B cell (primary cell): ENCODE results near the gene RAB30. TPM values are rescaled to one million over a fixed set of nuclear protein-coding genes. Genes with fewer than 3 reads are reported as not detected.

Experiments
- ATAC-seq: fragments of 200-7000 bp; cut with Tn5 transposase; one replicate; pipeline ENCODE4 v1.10.0; 2021; ENCODE audit warnings: low read depth, mild to moderate bottlenecking, moderate number of reproducible peaks, moderate library complexity
- CTCF ChIA-PET: fragments of 350-600 bp; sonication (Branson Sonifier 250); formaldehyde crosslinking; loops from one replicate; lab custom pipeline; 2021; ENCODE audit warnings: antibody characterized with exemption, inconsistent platforms; lab: Charles Lee
- POLR2A ChIA-PET: fragments of 350-600 bp; sonication (Branson Sonifier 250); formaldehyde crosslinking; loops from one replicate; lab custom pipeline; 2021; ENCODE audit warnings: antibody characterized with exemption; lab: Charles Lee
- DNase-seq: peaks from one replicate; pipeline ENCODE4 v3.0.0; 2013
- H2AFZ ChIP-seq: 2 replicates; pipeline ENCODE4 v1.6.1; 2012; ENCODE audit warnings: mild to moderate bottlenecking, low read depth, low read length; ENCODE audit not compliant: insufficient read depth, poor library complexity, severe bottlenecking
- H3K27ac ChIP-seq, 2 donors: 1 replicate in 1 of 2; 2 replicates in 1 of 2; pipeline ENCODE4 v1.5.1; 2012 to 2013; ENCODE audit warnings: low read length in 2 of 2, mild to moderate bottlenecking in 2 of 2, moderate library complexity in 1 of 2
- H3K27me3 ChIP-seq, 4 experiments: fragments of 200-600 bp in 1 of 4; sonication (generic) in 1 of 4; replicated peaks in 1 of 4; 1 replicate in 2 of 4; 2 replicates in 2 of 4; pipeline versions ENCODE4 v1.6.1 to v1.7.0; 2013 to 2016; ENCODE audit warnings: low read length in 3 of 4, mild to moderate bottlenecking in 2 of 4, mixed read lengths in 1 of 4, moderate library complexity in 1 of 4; ENCODE audit not compliant: insufficient read depth in 4 of 4, control insufficient read depth in 3 of 4; ENCODE audit errors: control extremely low read depth in 1 of 4
- H3K36me3 ChIP-seq, 2 experiments: replicated peaks in 1 of 2; 1 replicate in 1 of 2; 2 replicates in 1 of 2; pipeline versions ENCODE4 v1.6.1 to v1.7.1; 2013; ENCODE audit warnings: low read length in 1 of 2; ENCODE audit not compliant: insufficient read depth in 2 of 2, control insufficient read depth in 1 of 2; ENCODE audit errors: control extremely low read depth in 1 of 2, extremely low read depth in 1 of 2
- H3K4me1 ChIP-seq, 2 donors: fragments of 200-600 bp in 1 of 2; sonication (generic) in 1 of 2; 1 replicate in 1 of 2; 2 replicates in 1 of 2; pipeline versions ENCODE4 v1.5.1 to v1.6.1; 2013 to 2017; ENCODE audit warnings: low read length in 2 of 2; ENCODE audit not compliant: control insufficient read depth in 2 of 2, insufficient read depth in 2 of 2
- H3K4me2 ChIP-seq: replicated peaks from 2 replicates; pipeline ENCODE3; 2012; ENCODE audit warnings: mild to moderate bottlenecking, low read depth, low read length; ENCODE audit not compliant: poor library complexity, severe bottlenecking
- H3K4me3 ChIP-seq, 5 experiments: fragments of 200-600 bp in 1 of 5; sonication (generic) in 1 of 5; 1 replicate in 3 of 5; 2 replicates in 2 of 5; pipeline versions ENCODE4 v1.5.1 to v1.7.0; 2011 to 2016; ENCODE audit warnings: low read length in 4 of 5, mild to moderate bottlenecking in 4 of 5, low read depth in 2 of 5, control low read depth in 1 of 5, moderate library complexity in 1 of 5; ENCODE audit not compliant: insufficient read depth in 1 of 5; ENCODE audit errors: control extremely low read depth in 1 of 5, extremely low read depth in 1 of 5
- H3K79me2 ChIP-seq: fragments of 200-600 bp; sonication (generic); one replicate; pipeline ENCODE4 v1.6.0; 2016; ENCODE audit warnings: low read length; ENCODE audit not compliant: control insufficient read depth, insufficient read depth
- H3K9ac ChIP-seq: fragments of 200-600 bp; sonication (generic); 2 replicates; pipeline ENCODE4 v1.6.1; 2017; ENCODE audit warnings: mild to moderate bottlenecking, low read length, moderate library complexity
- H3K9me3 ChIP-seq, 3 donors: one replicate each; pipeline versions ENCODE4 v1.6.1 to v1.7.1; 2013; ENCODE audit warnings: low read length in 2 of 3; ENCODE audit not compliant: control insufficient read depth in 2 of 3, insufficient read depth in 1 of 3; ENCODE audit errors: control extremely low read depth in 1 of 3
- H4K20me1 ChIP-seq: 2 replicates; pipeline ENCODE4 v1.6.0; 2012; ENCODE audit warnings: mild to moderate bottlenecking, low read length; ENCODE audit not compliant: insufficient read depth, control insufficient read depth, poor library complexity, severe bottlenecking
- H3K27ac Mint-ChIP-seq: one replicate; pipeline ENCODE4 v1.8.0; 2021; ENCODE audit warnings: mixed read lengths
- H3K27me3 Mint-ChIP-seq: one replicate; pipeline ENCODE4 v1.8.0; 2021; ENCODE audit warnings: mixed read lengths
- H3K4me1 Mint-ChIP-seq: one replicate; pipeline ENCODE4 v1.8.0; 2021; ENCODE audit warnings: mixed read lengths
- H3K4me3 Mint-ChIP-seq: one replicate; pipeline ENCODE4 v1.8.0; 2021; ENCODE audit warnings: mixed read lengths
- H3K9me3 Mint-ChIP-seq: one replicate; pipeline ENCODE4 v1.8.0; 2022; ENCODE audit warnings: mixed read lengths; ENCODE audit not compliant: insufficient read depth
- EZH2 ChIP-seq: IDR thresholded peaks from 2 replicates; pipeline ENCODE4 v1.6.1; 2012; ENCODE audit warnings: borderline replicate concordance, low read depth, mild to moderate bottlenecking, moderate library complexity, low read length; ENCODE audit not compliant: insufficient read depth, poor library complexity, severe bottlenecking
- WGBS: methylation state at CpG from one replicate; pipeline ENCODE4 v1.1.5; 2013; ENCODE audit warnings: missing lambda C conversion rate; ENCODE audit not compliant: insufficient coverage; 5-methylcytosine and 5-hydroxymethylcytosine counted together
- intact Hi-C: fragments of 100-400 bp; cut with micrococcal nuclease; formaldehyde crosslinking; loops from one replicate; pipeline ENCODE4 v1.10.0; 2022
- polyA plus RNA-seq: library from polyadenylated mRNA; depleted of rRNA; stranded (reverse); fragments of >200 nt; gene quantifications from 2 replicates; pipeline ENCODE4 v1.2.3, GENCODE V29; 2012
- total RNA-seq, 2 donors: library from RNA; stranded (reverse); fragments of 120-200 nt in 1 of 2; gene quantifications; 1 replicate in 1 of 2; 2 replicates in 1 of 2; pipeline versions ENCODE4 v1.2.3 to v1.2.4, GENCODE V29; 2013 to 2022
- TF ChIP-seq, protein P1 (sequence below): fragments of 200-600 bp; IDR thresholded peaks from one replicate; pipeline ENCODE4 v1.8.0; 2022; ENCODE audit warnings: antibody characterized with exemption, mild to moderate bottlenecking

RAB30 gene
- total and polyA plus RNA-seq, 2 donors (not counting 1 experiment from before 2014, with no cell fraction given) = 26.6 to 214 TPM

DNA sequence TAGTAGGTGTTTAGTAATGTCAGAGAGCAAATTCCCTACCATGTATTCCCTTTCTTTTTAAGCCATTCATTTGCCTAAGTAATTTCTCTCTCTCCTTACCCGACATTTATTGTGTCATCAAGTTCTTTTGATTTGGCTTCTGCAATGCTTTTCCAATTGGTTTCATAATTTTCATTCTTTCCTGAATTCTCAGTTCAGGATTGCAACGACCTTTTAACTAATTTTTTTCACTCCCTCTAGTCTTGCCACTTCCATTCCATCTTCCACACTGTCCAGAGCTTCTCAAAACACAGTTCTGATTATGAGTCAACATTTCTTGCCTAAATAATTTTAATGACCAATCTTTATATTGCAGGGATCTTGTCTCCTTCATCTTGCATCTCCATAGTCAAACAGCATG, 41.2 kb upstream of the RAB30 start:
- Histone ChIP-seq H3K9me3 (no peaks in the 10 kb centered on the region), H3K4me2 (no peak overlapping the region), H3K27me3 (no peaks in the 10 kb centered on the region), H3K27ac (no peak overlapping the region), H3K36me3 (peaks cover 0 to 7% of the 10 kb centered on the region in 2 experiments), H3K9ac (no peak overlapping the region), H3K79me2 (peaks cover 26% of the 10 kb centered on the region), H4K20me1 (no peaks in the 10 kb centered on the region), H2AFZ (no peak overlapping the region), H3K4me3 (no peak overlapping the region), H3K4me1 (peaks cover 26 to 28% of the 10 kb centered on the region in 2 donors)
- ATAC-seq (no peak), DNase-seq (no peak)
- ChIA-PET POLR2A (no interaction called here), CTCF (interaction anchor here (0.7 kb wide), 1 partner anchor 137 kb away, joined by 5 read pairs; no protein-coding TSS in a partner anchor)
- H3K4me1 Mint-ChIP-seq = peaks cover 31% of the 10 kb centered on the region
- no peaks in the 10 kb centered on the region for H3K27me3 Mint-ChIP-seq
- no peak for TF ChIP-seq EZH2
- TF ChIP-seq, protein P1, sequence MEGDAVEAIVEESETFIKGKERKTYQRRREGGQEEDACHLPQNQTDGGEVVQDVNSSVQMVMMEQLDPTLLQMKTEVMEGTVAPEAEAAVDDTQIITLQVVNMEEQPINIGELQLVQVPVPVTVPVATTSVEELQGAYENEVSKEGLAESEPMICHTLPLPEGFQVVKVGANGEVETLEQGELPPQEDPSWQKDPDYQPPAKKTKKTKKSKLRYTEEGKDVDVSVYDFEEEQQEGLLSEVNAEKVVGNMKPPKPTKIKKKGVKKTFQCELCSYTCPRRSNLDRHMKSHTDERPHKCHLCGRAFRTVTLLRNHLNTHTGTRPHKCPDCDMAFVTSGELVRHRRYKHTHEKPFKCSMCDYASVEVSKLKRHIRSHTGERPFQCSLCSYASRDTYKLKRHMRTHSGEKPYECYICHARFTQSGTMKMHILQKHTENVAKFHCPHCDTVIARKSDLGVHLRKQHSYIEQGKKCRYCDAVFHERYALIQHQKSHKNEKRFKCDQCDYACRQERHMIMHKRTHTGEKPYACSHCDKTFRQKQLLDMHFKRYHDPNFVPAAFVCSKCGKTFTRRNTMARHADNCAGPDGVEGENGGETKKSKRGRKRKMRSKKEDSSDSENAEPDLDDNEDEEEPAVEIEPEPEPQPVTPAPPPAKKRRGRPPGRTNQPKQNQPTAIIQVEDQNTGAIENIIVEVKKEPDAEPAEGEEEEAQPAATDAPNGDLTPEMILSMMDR = no peak
- H3K4me3 Mint-ChIP-seq = no peak overlapping the region
- no peak overlapping the region for H3K27ac Mint-ChIP-seq
- WGBS = 80% methylated on average over 2 of the region's 2 CpGs
- intact Hi-C loops = no loop called here
- no peaks in the 10 kb centered on the region for H3K9me3 Mint-ChIP-seq

DNA sequence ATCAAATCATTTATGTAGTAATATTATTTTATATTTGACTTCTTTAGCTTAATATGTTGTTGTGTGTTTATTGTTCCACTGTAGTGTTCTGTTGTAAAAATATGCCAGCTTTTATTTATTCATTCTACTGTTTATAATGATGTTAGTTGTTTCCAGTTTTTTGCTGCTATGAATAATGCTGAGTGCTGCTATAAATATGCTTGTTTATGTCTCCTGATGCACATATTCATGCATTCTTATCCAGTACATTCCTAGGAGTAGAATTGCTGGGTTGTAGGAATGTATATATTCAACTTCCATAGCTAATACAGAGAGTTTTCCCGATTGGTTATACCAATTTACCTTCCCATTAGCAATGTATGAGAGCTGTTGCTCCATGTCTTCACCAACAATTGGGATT, 33.5 kb upstream of the RAB30 start:
- CTCF ChIA-PET = interaction anchor here (0.6 to 1.2 kb wide), 3 partner anchors 9 to 21 kb away, joined by 3 to 4 read pairs (median 3); no protein-coding TSS in a partner anchor
- DNase-seq (no peak), ATAC-seq (no peak)
- no peaks in the 10 kb centered on the region for H3K36me3 ChIP-seq
- no peaks in the 10 kb centered on the region for H3K9me3 ChIP-seq
- TF ChIP-seq, protein P1 = no peak
- TF ChIP-seq EZH2 = no peak
- H3K79me2 ChIP-seq = no peaks in the 10 kb centered on the region
- peaks cover 3% of the 10 kb centered on the region for H3K4me1 Mint-ChIP-seq
- no peak overlapping the region for H2AFZ ChIP-seq
- POLR2A ChIA-PET = no interaction called here
- intact Hi-C loops = no loop called here
- no CpG with 5 or more reads among the region's 1 CpG for WGBS
- H3K4me3 Mint-ChIP-seq = no peak overlapping the region
- no peaks in the 10 kb centered on the region for H3K9me3 Mint-ChIP-seq
- H3K4me2 ChIP-seq = no peak overlapping the region
- no peaks in the 10 kb centered on the region for H3K27me3 Mint-ChIP-seq
- no peak overlapping the region for H3K27ac ChIP-seq
- H3K27me3 ChIP-seq = no peaks in the 10 kb centered on the region
- no peak overlapping the region for H3K4me3 ChIP-seq
- H3K27ac Mint-ChIP-seq = no peak overlapping the region
- no peak overlapping the region for H3K9ac ChIP-seq
- H3K4me1 ChIP-seq = no peaks in the 10 kb centered on the region
- no peaks in the 10 kb centered on the region for H4K20me1 ChIP-seq
